ENCODE data around the gene FBXO42. TPM values are rescaled to one million over a fixed set of nuclear protein-coding genes. Genes with fewer than 3 reads are reported as not detected.

FBXO42 gene
- total and polyA plus RNA-seq, 9 of the 15 experiments (the other 6 are each of a cell fraction or from before 2014, with no cell fraction given): 7.2 to 24.8 (median 17.4) TPM

GRCh38 chr1:16243215-16243610 lies 109.1 kb downstream of the FBXO42 start:
- Histone ChIP-seq H3K27ac (ENCODE audit: extremely low read depth, low read depth, low read length) (no peak overlapping the region), H2AFZ (ENCODE audit: low read depth, low read length) (no peak overlapping the region), H4K20me1 (replicated peaks; ENCODE audit: control insufficient read depth, insufficient read depth, low read length) (no peaks in the 10 kb centered on the region), H3K27me3 (ENCODE audit: control insufficient read depth in 2 of 2, insufficient read depth in 2 of 2, low read length in 2 of 2) (no peaks in the 10 kb centered on the region), H3K79me2 (ENCODE audit: control insufficient read depth, insufficient read depth, low read length) (peaks cover 2% of the 10 kb centered on the region; the same call in 1 of the 3 replicates), H3K36me3 (ENCODE audit: control insufficient read depth, insufficient read depth, low read length) (peaks cover 15% of the 10 kb centered on the region), H3K9ac (ENCODE audit: insufficient read depth in 1 of 2, low read depth in 2 of 2, low read length in 2 of 2) (peak overlapping the region in 1 of 2 experiments; percentile 72; a peak in 2 of 4 replicates), H3K9me1 (ENCODE audit: control insufficient read depth, insufficient read depth, low read length) (peaks cover 2% of the 10 kb centered on the region), H3K4me2 (ENCODE audit: insufficient read depth, low read length) (no peak overlapping the region), H3K4me1 (replicated peaks in 1 of 2; ENCODE audit: control insufficient read depth in 2 of 2, insufficient read depth in 2 of 2, low read length in 2 of 2) (peaks cover 9 to 30% of the 10 kb centered on the region in 2 experiments), H3K4me3 (no peak overlapping the region), H3K9me3 (replicated peaks; ENCODE audit: control insufficient read depth, insufficient read depth, low read depth, low read length) (no peaks in the 10 kb centered on the region)
- FAIRE-seq: no peak
- no TSS peak for BruUV-seq (replicated peaks)
- CTCF ChIA-PET (ENCODE audit: low intra/inter-chr PET ratio): interaction anchor here (2.7 kb wide), 1 partner anchor 164 kb away, joined by 38 read pairs; no protein-coding TSS in a partner anchor
- DNase-seq (ENCODE audit: extremely low read depth in 1 of 4, low spot score in 3 of 4): peak in 3 of 4 experiments; percentile 32 to 67 (median 64)
- 28% methylated on average over 8 of the region's 8 CpGs for WGBS (ENCODE audit: insufficient coverage, low coverage, missing lambda C conversion rate)
- peak; percentile 8; the same call in 2 of the 3 replicates for ATAC-seq
- POLR2A ChIA-PET: interaction anchor here (0.6 to 1.6 kb wide), 8 partner anchors 21 to 1642 kb away, joined by 3 to 6 read pairs (median 4); no protein-coding TSS in a partner anchor
- intact Hi-C loops (cut with micrococcal nuclease) (no loop called here), in situ Hi-C loops (cut with MboI) (loop anchor here (5.0 kb wide), 1 partner anchor 161 kb away; no protein-coding TSS in a partner anchor)
- TF ChIP-seq ZNF212 (CRISPR knock-in tag; IDR thresholded peaks at IDR 0.05) (no peak), MTF1 (CRISPR knock-in tag; IDR thresholded peaks at IDR 0.05; ENCODE audit: borderline replicate concordance) (no peak), DACH1 (IDR thresholded peaks at IDR 0.05; ENCODE audit: partially characterized antibody) (no peak), GTF2E2 (tag; IDR thresholded peaks at IDR 0.05) (no peak), NFATC3 (IDR thresholded peaks at IDR 0.05) (no peak), ZKSCAN1 (IDR thresholded peaks at IDR 0.05; ENCODE audit: low read depth, low read length) (no peak), KAT2B (IDR thresholded peaks at IDR 0.05; ENCODE audit: low read depth, low read length) (no peak), DPF2 (IDR thresholded peaks at IDR 0.05) (0 out of 2 replicates have a peak, but pooled peaks have one; percentile 20), TFAM (CRISPR knock-in tag; conservative IDR thresholded peaks at IDR 0.05) (no peak), ATF6 (CRISPR knock-in tag; IDR thresholded peaks at IDR 0.05) (no peak), RBM39 (optimal IDR thresholded peaks at IDR 0.05; ENCODE audit: low read depth, low read length) (no peak), POLR2AphosphoS2 (IDR thresholded peaks at IDR 0.05; ENCODE audit: low read length) (peak; percentile 50; the same call in 1 of the 2 replicates), CBFA2T2 (conservative IDR thresholded peaks at IDR 0.05) (peak; percentile 45), TAL1 (IDR thresholded peaks at IDR 0.05) (peak; percentile 50; the same call in 1 of the 2 replicates), L3MBTL2 (IDR thresholded peaks at IDR 0.05) (peak; percentile 45; the same call in 1 of the 2 replicates), NCOR1 (IDR thresholded peaks at IDR 0.05) (peak; percentile 41; the same call in 1 of the 2 replicates), ZBTB49 (CRISPR knock-in tag; IDR thresholded peaks at IDR 0.05; ENCODE audit: borderline replicate concordance) (no peak), GATAD2A (IDR thresholded peaks at IDR 0.05) (no peak), COPS2 (conservative IDR thresholded peaks at IDR 0.05) (no peak), XRCC4 (IDR thresholded peaks at IDR 0.05; ENCODE audit: extremely low read depth, insufficient read depth, insufficient read length) (no peak), TEAD1 (CRISPR knock-in tag; IDR thresholded peaks at IDR 0.05) (no peak), ESRRB (CRISPR knock-in tag; IDR thresholded peaks at IDR 0.05; ENCODE audit: borderline replicate concordance) (no peak)

Data from K562 (cell line).